Fibroblast of villous mesenchyme (primary cell): ENCODE data around the gene NDUFS5. TPM values are rescaled to one million over a fixed set of nuclear protein-coding genes. Genes with fewer than 3 reads are reported as not detected.

Experiments
- DNase-seq: peaks from one replicate; pipeline ENCODE4 v3.0.0-alpha.2; 2010; ENCODE audit warnings: low read depth
- H3K4me3 ChIP-seq: 2 replicates; pipeline ENCODE4 v1.5.1; 2011; ENCODE audit warnings: low read depth, mild to moderate bottlenecking, low read length
- CTCF ChIP-seq: IDR thresholded peaks from 2 replicates; pipeline ENCODE4 v1.5.1; 2012; ENCODE audit warnings: low read depth, mild to moderate bottlenecking, low read length; ENCODE audit not compliant: insufficient read depth
- total RNA-seq: library from RNA; depleted of rRNA; stranded (reverse); fragments of >200 nt; gene quantifications from 2 replicates; pipeline ENCODE4 v1.2.3, GENCODE V29; 2012

Gene NDUFS5
- total RNA-seq, 1 donor, result 325 TPM

DNA sequence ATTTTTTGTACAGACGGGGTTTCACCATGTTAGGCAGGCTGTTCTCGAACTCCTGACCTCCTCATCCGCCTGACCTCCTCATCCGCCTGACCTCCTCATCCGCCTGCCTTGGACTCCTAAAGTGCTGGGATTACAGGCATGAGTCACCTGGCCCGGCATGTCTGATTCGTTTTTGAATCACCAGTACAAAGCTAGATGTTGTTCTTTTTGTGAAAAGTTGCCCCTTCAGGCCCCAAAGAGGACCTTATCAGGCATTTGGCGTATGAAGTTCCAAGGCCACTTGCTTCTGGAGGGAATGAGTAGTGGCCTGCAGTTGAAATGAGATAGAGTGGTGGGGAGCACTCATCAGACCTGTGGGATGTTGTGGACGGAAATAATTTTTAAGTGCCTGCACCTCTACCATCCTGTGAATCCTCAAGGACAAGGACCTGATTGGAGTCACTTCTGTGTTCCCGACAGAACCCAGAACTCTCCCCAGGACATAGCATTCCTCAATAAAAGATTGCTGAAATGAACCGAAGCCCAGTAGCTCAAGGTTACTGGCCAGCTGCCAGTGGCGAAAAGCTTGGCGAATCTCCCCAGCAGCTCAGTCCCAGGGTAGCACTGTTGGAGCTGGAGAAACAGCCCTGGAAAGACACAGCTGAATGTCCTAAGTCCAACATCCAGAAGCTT, 50.1 kb downstream of the NDUFS5 start:
- H3K4me3 ChIP-seq, result no peak overlapping the region
- peak; percentile 58 for DNase-seq
- no peak for TF ChIP-seq CTCF

GRCh38 chr1:39076799-39077148, 50.6 kb downstream of the NDUFS5 start:
- TF ChIP-seq CTCF, result no peak
- H3K4me3 ChIP-seq, result no peak overlapping the region
- DNase-seq, result no peak

DNA sequence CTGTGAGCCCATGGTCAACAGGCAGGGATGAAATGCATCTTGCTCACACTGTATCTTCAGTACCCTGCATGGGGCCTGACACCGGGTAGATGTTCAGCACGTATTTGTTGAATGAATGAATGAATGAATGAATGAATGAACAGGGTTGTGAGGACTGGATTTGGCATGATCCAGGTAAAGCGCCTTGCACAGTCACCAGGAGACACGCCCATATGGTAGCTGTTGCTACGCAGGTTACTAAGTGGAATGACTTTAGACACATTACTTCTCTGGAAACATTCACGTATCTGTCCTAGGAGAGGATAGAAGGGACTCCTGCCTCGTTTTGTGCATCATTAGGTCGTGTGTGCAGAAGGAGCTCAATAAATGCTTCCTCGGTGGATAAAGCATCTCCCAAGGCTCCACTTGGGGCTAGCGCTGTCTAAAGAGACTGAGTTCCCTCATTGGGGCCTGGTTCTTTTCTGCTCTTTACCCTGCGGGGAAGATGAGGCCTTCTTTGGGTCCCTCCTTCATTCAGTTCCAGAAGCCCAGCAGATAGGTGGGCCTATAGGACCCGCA, 54.2 kb downstream of the NDUFS5 start:
- peak overlapping the region; percentile 61 for H3K4me3 ChIP-seq
- no peak for DNase-seq

DNA sequence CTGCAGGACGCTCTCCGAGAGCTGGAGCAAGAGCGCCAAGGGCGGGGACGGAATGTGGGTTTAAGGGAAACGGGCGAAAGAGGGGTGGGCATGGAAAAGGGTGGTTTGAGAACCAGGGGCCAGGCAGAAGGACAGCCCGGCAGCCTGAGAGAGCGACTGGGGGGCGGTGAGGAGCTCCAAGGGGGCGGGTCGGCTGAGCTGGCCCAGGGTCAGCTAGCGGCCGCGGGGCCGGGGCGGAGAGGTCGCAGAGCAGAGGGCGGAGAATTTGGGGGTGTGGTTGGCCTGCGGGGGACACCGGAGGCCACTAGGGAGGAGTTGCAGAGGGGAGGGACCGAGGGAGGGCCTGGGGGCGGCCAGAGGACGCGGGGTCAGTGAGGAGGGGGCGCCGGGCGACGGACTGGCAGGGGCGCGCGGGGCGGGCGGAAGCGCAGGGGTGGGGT, 54.7 kb downstream of the NDUFS5 start:
- TF ChIP-seq CTCF, result no peak
- no peak for DNase-seq
- H3K4me3 ChIP-seq, result peak overlapping the region; percentile 61

More for the DNA sequence above, 54.2 kb downstream of the NDUFS5 start:
- TF ChIP-seq CTCF, result no peak

GRCh38 chr1:39081271-39082009, 55.3 kb downstream of the NDUFS5 start:
- H3K4me3 ChIP-seq, result peak overlapping the region; percentile 61
- peak; percentile 13 for DNase-seq
- TF ChIP-seq CTCF, result no peak

- DNase-seq, result no peak
Measured at GRCh38 chr1:39082010-39082799, 56.1 kb downstream of the NDUFS5 start.

More at GRCh38 chr1:39082010-39082799, 56.1 kb downstream of the NDUFS5 start:
- H3K4me3 ChIP-seq, result peak overlapping the region; percentile 61
- no peak for TF ChIP-seq CTCF
